NCI-H2196 treated with DMSO at 0.1 percent for 48 hours (cell line): ENCODE results near the gene CPNE5.
A peak's percentile ranks its signal among the peaks of the same experiment; 100 is the strongest.

Experiments
- DNase-seq: peaks from one replicate; lab custom pipeline; 2025; ENCODE audit not compliant: unreplicated experiment; lab: John Stamatoyannopoulos, UW

The CPNE5 gene

DNA sequence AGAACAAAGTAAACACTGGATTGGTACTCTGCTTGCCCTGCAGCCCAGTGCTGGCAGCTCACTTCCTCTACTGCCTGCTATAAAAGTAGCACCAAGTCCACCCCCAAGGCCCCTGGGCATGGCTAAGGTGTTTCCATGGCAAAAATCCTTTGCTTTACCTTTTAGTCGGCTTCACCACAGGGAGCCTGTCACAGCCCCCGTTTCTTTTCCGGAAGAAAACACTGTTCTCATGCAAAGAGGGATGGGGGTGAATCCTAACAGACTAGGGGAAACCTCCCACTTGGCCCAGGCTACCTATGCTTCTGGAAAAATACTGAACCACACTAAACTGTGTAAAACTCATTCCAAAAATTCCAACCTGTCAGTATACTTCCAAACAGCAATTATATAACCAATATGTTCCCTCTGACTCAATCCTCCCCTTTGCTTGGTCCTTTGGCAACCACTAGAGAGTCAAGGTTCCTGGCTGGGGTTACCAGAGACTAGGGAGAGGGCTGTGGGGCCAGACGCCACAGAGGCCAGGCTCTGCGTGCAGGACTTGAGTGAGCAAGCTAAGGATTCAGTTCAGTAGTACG lies 19.2 kb upstream of the CPNE5 start:
- no peak for DNase-seq

DNA sequence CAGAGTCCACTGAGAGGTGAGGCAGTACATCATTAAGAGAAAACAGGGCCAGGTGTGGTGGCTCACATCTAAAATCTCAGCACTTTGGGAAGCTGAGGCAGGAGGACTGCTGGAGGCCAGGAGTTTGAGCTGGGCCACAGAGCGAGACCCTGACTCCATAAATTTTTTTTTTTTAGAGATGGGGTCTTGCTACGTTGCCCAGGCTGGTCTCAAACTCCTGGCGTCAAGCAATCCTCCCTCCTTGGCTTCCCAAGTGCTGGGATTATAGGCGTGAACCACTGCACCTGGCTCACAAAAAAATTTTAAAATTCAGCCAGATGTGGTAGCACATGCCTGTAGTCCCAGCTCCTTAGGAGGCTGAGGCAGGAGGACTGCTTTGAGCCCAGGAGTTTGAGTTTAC lies 18.1 kb upstream of the CPNE5 start:
- DNase-seq = no peak

DNA sequence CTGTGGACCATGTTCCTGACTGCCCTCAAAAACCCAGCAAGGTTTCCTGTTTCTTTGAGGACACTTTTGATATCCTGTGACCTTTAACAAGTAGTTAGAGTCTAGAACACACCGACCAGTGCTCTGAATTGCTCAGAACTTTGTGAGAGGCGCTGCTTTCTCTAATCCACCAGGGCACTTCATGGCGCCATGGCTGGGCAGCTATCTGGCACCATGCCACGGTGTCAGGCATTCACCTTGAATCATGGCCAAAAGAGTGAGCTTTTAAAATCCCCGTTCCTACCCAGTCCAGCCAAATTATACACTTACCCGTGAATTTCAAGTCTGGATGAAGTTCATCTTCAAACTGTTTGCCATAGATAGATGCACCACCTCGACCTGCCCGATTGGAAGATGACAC lies 17.0 kb upstream of the CPNE5 start:
- DNase-seq = no peak

- DNase-seq = no peak
Observed at GRCh38 chr6:36855750-36856149, 16.5 kb upstream of the CPNE5 start.

DNA sequence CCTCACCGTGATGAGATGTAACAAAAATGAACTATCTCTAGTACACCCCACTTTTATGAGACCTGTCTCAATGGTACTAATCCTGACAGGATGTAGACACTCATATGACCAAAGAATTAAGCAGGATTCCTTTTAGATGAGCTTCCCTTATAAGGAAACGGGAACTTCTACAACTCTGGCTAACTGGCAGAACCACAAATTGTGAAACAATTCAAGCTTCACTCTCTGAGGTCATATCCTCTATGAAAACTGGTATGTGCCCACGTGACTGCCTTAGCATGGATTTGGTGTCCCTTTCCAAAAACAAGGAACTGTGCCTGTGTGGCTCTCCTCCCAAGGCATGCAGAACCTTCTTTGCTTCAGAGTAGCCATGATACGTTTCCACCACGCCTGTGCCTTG lies 14.1 kb upstream of the CPNE5 start:
- no peak for DNase-seq

GRCh38 chr6:36852481-36853147 lies 13.4 kb upstream of the CPNE5 start:
- no peak for DNase-seq

DNA sequence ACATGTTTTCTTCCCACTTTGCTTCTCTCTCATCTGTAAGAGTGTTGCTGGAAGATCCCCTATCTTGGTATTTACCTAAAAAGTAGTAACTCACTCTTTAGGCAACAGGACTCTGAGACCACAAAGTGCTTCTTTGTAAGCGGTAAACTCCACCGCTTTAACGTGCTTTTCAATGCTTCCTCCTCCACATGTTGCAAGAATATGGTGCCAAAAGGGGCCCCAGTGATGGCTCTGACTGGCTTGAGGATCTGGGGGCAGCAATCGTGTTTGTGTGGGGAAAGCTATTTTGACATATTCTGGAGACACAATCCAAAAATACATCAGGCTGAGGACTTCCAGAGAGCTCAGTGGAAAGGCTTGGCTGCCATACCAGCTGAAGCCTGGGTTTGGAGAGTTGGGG lies 12.4 kb upstream of the CPNE5 start:
- DNase-seq = no peak

GRCh38 chr6:36851149-36851614 lies 11.9 kb upstream of the CPNE5 start:
- peak; percentile 57 for DNase-seq

DNA sequence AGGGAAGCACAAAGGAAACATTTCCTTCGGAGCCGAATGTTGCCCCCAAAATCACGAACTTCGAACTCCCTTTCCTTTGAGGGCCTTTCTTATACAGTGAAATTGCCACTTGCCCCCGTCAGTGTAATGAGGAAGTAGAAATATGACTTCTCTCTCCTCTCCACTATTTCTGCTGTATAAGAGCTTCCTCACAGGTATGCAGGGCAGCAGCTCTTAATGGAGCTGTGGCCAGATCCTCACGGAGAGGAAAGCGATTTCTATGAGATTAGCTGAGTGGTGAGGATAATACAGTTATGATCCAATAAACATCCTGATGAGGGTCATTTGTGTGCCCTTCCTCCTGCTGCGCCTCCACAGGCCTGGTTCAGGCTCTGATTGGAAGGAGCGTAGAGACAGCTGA lies 10.8 kb upstream of the CPNE5 start:
- DNase-seq = no peak

- no peak for DNase-seq
Observed at GRCh38 chr6:36848658-36849441, 9.6 kb upstream of the CPNE5 start.

DNA sequence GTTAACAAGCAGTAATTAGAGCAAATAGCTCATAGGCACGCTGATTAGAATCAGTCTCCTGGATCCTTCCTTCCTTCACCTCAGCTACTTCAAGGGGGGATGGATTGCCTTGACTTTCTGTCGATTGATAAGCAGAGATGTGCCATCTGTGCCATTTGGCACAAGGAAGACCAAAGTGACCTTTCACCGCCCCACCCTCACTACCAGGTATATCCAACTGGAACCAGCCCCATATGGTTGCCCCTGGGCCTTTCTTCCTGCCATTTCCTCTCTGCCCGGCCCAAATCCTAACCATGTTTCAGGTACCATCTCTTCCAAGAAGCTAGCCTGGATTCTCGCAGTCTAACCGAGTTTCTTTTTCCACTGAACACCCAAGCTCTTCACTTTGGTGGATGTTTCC lies 8.7 kb upstream of the CPNE5 start:
- DNase-seq = no peak

DNA sequence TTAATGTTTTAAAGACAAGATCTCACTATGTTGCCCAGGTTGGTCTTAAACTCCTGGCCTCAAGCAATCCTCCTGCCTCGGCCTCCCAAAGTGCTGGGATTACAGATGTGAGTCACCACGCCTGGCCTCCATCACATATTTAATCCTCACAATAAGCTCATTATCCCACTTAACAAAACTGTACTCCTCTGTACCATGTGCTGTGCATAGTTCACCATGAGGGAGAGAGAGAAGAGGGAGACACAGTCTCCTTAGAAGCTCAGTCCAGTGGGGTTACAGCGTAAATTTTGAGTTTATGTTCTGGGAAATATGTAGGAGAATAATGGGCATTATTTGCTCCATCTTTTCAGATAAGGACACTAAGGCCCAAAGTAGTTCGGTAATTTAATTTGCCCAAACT lies 7.9 kb upstream of the CPNE5 start:
- no peak for DNase-seq

DNA sequence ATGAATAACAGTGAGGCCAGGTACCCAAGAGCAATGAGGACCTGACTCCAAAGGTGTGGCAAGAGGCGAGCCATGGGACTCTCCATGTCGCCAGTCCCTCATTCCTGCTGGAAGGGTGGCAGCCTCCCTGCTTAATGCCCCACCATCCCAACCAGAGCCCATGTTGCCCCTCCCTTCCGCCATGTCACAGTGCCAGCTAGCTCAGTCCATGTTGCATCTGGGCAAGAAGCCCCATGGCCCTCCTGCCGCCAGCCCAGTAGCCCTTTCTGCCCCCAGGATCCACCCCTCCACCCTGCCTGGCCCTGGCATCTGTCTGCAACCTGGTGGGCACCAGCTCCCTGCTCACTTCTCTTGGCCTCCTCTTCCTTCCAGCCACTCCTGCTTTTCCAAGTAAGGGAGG lies 6.0 kb upstream of the CPNE5 start:
- no peak for DNase-seq

DNA sequence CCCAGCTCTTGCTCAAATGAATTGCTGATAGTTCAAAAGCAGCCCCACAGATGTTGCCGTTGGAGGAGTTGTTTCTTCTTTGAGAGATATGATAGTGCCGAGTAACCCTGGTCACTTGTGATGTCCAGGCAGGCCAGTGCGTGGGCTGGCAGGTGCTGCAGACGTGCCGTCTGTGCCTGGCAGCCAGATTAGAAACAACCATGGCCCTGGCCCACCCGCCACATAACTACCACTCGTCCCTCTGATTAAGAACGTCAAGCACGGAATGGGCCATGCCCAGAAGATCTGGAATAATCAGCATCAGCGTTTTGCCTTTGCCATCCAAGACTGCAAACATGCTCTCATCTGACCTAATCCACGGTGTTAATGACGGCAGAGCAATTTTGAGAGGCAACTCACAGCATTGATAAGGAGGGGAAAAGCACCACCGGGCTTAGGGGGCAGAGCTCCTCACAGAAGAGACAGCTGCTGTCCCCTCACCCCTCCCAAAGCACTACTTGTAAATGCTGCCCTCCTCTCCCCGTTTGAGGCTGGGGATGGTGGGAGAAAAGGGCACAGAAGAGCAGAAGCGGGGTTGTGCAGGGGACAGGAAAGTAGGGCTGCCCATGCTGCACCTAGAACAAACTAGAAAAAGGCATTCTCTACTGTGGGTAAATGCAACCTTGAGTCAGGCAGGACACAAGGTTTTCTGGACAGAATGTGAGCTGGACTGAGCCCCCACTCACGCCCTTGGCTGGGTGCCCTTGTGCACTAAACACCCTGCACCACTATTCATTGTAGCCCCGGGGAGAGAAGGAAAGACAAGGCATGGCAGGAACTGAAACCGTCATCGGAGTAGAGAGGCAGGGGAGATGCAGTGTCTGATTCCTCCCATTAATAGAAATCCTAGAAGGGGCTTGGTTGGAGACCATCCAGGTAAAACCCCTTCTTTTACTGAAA lies 5.3 kb upstream of the CPNE5 start:
- DNase-seq = no peak

DNA sequence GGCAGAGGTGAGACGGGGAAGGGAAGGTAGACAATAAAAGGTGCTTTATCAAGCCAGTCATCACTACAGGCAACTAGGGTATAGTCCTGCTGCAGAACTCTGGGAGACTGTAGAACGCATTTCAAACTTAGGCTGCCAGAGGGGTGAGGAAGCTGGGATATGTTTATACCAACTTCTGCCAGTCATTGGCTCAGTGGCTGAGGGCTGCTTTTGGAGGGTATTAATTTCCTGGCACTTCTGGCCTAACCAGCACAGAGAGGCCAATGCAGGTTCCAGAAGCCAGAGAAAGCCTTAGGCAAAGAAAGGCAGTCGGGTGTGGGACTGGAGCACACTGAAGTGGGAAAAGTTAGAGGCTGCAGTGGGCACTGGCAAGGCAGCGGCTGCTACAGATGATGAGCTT lies 3.9 kb upstream of the CPNE5 start:
- DNase-seq = no peak

- no peak for DNase-seq
Observed at GRCh38 chr6:36841756-36842155, 2.5 kb upstream of the CPNE5 start.

DNA sequence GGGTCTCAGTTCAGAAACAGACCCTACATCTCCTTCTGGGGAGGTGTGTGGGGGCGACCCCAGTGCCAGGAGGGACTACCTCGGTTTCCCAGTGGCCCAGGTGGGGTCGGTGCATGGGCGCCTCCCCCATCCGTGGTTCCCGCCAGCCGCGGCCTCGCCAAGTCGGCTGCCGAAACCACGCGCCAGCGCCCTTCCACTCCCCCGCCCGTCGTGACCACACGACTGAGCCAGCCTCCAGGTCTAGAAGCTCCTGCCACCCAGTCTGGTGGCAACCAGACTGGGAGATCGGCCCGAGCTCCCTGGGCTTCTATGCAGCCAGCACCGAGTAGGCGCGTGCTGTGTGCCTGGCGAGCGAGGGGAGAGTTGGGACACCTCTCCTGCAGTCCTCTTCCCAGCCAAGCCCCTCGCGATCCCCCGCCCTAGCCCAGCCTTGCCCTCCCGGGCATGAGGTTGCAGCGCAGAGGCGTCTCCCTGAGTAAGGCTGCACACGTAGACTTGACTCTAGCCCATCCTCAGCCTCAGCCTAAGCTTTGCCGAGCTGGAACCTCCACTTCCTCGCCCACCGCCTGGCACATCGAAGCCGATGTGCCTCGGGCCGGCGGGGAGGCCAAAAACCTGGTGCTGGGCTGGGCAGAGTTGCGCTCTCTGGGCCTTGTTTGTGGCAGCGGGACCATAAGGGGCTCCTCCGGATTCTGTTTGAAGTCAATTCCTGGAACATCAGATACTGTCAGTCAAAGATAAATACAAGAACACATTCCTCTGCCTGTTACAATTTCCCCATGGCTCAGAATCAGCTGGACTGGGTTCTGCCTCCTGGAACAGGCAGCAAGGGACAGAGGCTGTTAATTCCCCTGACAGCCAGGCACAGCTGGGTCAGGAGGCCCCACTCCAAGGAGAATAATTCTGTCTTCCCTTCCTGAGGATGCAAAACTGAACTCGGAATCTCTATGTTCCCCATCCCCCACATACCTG lies 1.5 kb upstream of the CPNE5 start:
- no peak for DNase-seq

- DNase-seq = no peak
Observed at GRCh38 chr6:36839749-36840431, 646 bp upstream of the CPNE5 start.

DNA sequence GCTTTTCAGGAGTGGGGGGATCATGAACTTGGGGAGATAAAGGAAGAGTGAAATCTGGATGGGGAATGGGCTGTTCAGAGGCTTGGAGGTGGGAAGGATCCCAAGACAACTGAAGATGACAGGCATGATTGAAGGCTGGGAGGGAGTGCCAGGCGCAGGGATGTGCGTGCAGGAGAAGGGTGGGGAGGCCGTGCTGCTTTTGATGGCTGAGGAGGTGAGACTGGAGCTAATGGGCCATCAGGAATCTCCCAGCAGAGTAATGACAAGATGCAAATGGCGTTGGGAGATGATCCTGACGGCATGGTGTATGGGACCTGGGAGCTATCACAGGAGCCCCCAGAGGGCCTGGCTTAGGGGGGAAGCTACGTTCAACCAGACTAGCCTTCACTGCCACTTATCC lies 1.6 kb downstream of the CPNE5 start:
- no peak for DNase-seq

DNA sequence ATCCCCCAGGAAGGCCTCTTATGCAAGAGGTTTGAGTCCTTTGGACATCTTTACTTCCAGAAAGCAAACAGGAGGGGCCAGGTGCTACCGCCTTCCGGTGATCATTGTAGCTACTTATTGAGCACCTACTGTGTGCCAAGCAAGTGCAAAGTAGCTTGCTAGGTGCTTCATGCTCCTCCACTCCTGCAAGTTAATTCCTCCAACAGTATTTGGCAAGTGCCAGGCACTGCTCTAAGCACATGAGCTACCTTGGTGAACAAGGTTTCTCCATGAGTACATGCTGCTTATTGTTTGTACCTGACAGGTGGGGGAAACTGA lies 2.3 kb downstream of the CPNE5 start:
- no peak for DNase-seq
